SH-SY5Y (cell line): Measurements from ENCODE around the gene RIN3.

Experiments
- GATA2 ChIP-seq: IDR thresholded peaks from 2 replicates; pipeline ENCODE4 v1.6.1; 2011; ENCODE audit warnings: mild to moderate bottlenecking, low read depth, low read length
- GATA3 ChIP-seq: IDR thresholded peaks from 2 replicates; pipeline ENCODE4 v1.6.1; 2011; ENCODE audit warnings: low read depth, mild to moderate bottlenecking, low read length, moderate library complexity

DNA sequence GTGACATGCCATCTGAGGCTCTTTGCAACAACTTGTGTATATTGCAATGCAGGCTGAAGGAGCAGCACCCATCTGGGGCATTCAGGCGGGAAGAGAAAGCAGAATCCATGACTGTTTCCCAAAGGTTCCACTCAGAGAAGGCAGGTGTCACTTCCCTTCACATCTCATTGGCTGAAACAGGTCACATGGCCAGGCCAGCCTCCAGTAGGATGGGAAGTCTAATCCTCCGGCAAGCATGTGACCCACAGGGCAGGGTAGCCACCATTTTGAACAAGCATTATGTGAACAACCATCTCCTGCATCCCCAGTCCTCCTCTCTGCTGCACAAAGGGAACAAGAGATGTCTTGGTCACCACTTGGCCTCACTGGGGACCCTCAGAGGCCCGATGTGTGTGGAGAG, 70.6 kb downstream of the RIN3 start:
- no peak for TF ChIP-seq GATA2
- no peak for TF ChIP-seq GATA3
